RWPE1 (cell line): Measurements from ENCODE around the gene PHRF1.

Source experiments
- CTCF ChIA-PET: fragments of 350-600 bp; sonication (Branson Sonifier 250); formaldehyde crosslinking; extraction: SDS; loops from one replicate; lab custom pipeline; 2021; lab: Yijun Ruan, JAX
- POLR2A ChIA-PET: fragments of 400-600 bp; formaldehyde crosslinking; extraction: SDS; loops from one replicate; lab custom pipeline; 2020; ENCODE audit warnings: antibody characterized with exemption; ENCODE audit not compliant: low non-redundant PET; lab: Yijun Ruan, JAX
- DNase-seq: peaks from one replicate; pipeline ENCODE4 v3.0.0; 2012; ENCODE audit warnings: low spot score
- H3K27ac ChIP-seq: fragments of 450-650 bp; 2 replicates; pipeline ENCODE4 v1.5.1; 2017
- TF ChIP-seq, protein P1 (sequence below): fragments of 450-650 bp; conservative IDR thresholded peaks from 2 replicates; pipeline ENCODE4 v1.5.1; 2017; ENCODE audit warnings: low read depth, mild to moderate bottlenecking

PHRF1 gene

DNA sequence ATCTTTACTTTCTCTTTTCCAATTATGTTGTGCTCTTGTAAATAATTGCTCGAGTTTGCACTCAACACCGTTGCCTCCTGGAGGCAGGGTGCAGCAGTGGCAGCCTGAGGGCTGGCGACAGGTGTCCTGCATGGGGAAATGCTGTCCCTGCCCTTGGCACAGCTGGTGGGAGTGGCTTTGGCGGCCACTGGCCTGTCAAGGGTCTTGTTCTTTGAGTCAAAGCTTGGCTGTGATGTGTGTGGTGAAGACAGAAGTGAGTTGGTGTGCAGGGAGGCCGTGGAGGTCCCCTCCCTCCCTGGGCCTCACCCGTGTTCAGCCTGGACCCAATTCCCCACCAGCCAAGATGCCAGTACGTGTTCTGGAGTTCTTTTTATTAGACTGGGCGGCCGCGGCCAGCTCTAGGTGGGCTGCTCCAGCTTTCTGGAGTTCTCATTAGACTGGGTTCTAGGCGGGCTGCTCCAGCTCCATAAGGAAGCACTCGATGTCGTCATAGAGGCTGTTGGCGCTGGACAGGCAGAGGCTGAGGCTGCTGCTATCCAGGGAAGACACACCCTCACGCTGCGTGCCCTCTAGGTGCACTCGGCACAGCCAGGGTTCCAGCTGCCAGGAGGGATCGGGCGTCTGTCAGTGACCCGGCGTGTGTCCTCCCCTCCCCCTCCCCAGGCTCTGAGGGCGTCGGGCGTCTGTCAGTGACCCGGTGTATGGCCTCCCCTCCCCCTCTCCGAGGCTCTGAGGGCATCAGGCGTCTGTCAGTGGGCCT lies 36.1 kb downstream of the PHRF1 start:
- no peak for DNase-seq
- POLR2A ChIA-PET = no interaction called here
- CTCF ChIA-PET = interaction anchor here (0.7 kb wide), 1 partner anchor 506 kb away, joined by 3 read pairs; no protein-coding TSS in a partner anchor
- TF ChIP-seq, protein P1, sequence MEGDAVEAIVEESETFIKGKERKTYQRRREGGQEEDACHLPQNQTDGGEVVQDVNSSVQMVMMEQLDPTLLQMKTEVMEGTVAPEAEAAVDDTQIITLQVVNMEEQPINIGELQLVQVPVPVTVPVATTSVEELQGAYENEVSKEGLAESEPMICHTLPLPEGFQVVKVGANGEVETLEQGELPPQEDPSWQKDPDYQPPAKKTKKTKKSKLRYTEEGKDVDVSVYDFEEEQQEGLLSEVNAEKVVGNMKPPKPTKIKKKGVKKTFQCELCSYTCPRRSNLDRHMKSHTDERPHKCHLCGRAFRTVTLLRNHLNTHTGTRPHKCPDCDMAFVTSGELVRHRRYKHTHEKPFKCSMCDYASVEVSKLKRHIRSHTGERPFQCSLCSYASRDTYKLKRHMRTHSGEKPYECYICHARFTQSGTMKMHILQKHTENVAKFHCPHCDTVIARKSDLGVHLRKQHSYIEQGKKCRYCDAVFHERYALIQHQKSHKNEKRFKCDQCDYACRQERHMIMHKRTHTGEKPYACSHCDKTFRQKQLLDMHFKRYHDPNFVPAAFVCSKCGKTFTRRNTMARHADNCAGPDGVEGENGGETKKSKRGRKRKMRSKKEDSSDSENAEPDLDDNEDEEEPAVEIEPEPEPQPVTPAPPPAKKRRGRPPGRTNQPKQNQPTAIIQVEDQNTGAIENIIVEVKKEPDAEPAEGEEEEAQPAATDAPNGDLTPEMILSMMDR = no peak
- peak overlapping the region; percentile 88 for H3K27ac ChIP-seq

DNA sequence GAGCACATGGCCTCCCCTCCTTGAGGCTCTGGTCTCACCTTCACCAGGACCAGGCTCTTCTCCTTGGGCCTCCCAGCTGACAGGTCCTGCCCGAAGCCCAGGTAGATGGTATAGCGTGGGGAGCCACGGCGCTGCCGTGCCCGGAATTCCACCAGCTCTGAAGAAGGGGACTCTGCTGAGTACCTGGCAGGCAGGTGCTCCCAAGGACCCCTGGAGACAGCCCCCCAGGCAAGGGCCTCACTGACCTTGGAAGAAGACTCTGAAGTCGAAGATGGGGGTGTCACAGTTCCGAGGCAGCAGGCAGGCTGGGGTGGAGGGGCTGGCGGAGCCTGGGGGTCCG lies 36.7 kb downstream of the PHRF1 start:
- peak overlapping the region; percentile 88 for H3K27ac ChIP-seq
- ChIA-PET CTCF (no interaction called here), POLR2A (no interaction called here)

GRCh38 chr11:613369-613968 lies 37.2 kb downstream of the PHRF1 start:
- TF ChIP-seq, protein P1 = no peak
- CTCF ChIA-PET = interaction anchor here (0.9 kb wide), 1 partner anchor 93 kb away, joined by 3 read pairs; the partner anchor contains the start of gene EPS8L2

More for the DNA sequence above, 36.7 kb downstream of the PHRF1 start:
- TF ChIP-seq, protein P1 = no peak
- no peak for DNase-seq

DNA sequence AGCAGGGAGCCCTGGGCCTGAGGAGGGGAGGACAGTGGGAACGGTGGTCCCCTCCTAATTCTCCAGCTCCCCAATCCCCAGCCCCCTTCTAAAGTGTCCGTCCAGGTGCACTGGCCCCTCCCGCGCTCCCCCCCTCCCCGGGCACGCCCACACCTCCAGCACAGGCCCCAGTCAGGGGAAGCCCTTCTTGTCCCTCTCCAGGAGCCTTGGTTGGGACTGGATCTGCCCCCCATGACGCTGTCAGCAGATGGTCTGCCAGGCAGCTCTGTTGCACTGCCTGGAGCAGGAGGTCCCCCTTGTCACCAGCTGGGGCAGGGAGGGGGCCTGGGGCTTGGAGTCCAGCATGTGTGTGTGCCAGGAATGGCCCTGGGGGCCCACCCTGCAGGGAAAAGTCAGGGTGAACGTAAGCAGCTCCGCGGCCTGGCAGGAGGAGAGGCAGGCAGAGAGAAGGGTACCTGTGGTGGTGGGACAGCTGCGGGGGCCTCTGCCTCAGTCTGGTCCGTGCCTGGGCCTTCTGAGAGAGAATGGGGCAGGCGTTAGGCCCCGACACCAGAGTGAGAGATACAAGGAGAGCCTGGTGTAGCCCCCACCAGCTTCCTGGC lies 37.9 kb downstream of the PHRF1 start:
- ChIA-PET POLR2A (interaction anchor here (0.5 to 0.8 kb wide), 2 partner anchors 193 to 407 kb away, joined by 3 read pairs; partner anchors contain the start of genes BET1L and RIC8A), CTCF (interaction anchor here (0.6 to 0.9 kb wide), 2 partner anchors 63 to 92 kb away, joined by 3 read pairs; partner anchors contain the start of gene EPS8L2)
- peak overlapping the region; percentile 88 for H3K27ac ChIP-seq
- DNase-seq = peak; percentile 18
- TF ChIP-seq, protein P1 = no peak

More at GRCh38 chr11:613369-613968, 37.2 kb downstream of the PHRF1 start:
- peak overlapping the region; percentile 88 for H3K27ac ChIP-seq
- POLR2A ChIA-PET = interaction anchor here (0.5 to 0.8 kb wide), 2 partner anchors 193 to 406 kb away, joined by 3 read pairs; partner anchors contain the start of genes BET1L and RIC8A
- DNase-seq = peak; percentile 82

GRCh38 chr11:614623-615503 lies 38.6 kb downstream of the PHRF1 start:
- peak; percentile 21 for DNase-seq
- POLR2A ChIA-PET = interaction anchor here (0.8 kb wide), 1 partner anchor 8 kb away, joined by 3 read pairs; no protein-coding TSS in a partner anchor
- CTCF ChIA-PET = interaction anchor here (0.6 kb wide), 1 partner anchor 64 kb away, joined by 3 read pairs; no protein-coding TSS in a partner anchor
- TF ChIP-seq, protein P1 = no peak
- peak overlapping the region; percentile 88 for H3K27ac ChIP-seq
